H9 (cell line): Measurements from ENCODE around the gene UNC13C. TPM values are rescaled to one million over a fixed set of nuclear protein-coding genes. Genes with fewer than 3 reads are reported as not detected.

Experiments
- DNase-seq: peaks from one replicate; pipeline ENCODE4 v3.0.0-alpha.2; 2017
- H2AFZ ChIP-seq: one replicate; pipeline ENCODE4 v1.6.1; 2013; ENCODE audit warnings: mild to moderate bottlenecking, low read length, control low read depth, moderate library complexity
- H2AK5ac ChIP-seq: 2 replicates; pipeline ENCODE4 v1.6.1; 2013; ENCODE audit warnings: low read length, control low read depth, mixed read lengths; ENCODE audit not compliant: insufficient read length
- H2BK120ac ChIP-seq: one replicate; pipeline ENCODE4 v1.6.1; 2013; ENCODE audit warnings: low read depth, mild to moderate bottlenecking, low read length, control low read depth, inconsistent platforms; ENCODE audit not compliant: poor library complexity, severe bottlenecking
- H2BK12ac ChIP-seq: 2 replicates; pipeline ENCODE4 v1.6.1; 2013; ENCODE audit warnings: low read length, control low read depth, mixed read lengths, low read depth; ENCODE audit not compliant: insufficient read length
- H2BK15ac ChIP-seq: 2 replicates; pipeline ENCODE4 v1.6.1; 2013; ENCODE audit warnings: low read depth, low read length, control low read depth
- H2BK20ac ChIP-seq: one replicate; pipeline ENCODE4 v1.6.1; 2013; ENCODE audit warnings: low read depth, mild to moderate bottlenecking, low read length, control low read depth, inconsistent platforms; ENCODE audit not compliant: poor library complexity, severe bottlenecking
- H2BK5ac ChIP-seq: 2 replicates; pipeline ENCODE4 v1.6.1; 2013; ENCODE audit warnings: low read length, control low read depth, mixed read lengths; ENCODE audit not compliant: insufficient read length
- H3K14ac ChIP-seq: 2 replicates; pipeline ENCODE4 v1.6.1; 2013; ENCODE audit warnings: low read length, control low read depth; ENCODE audit not compliant: insufficient read depth
- H3K18ac ChIP-seq: 2 replicates; pipeline ENCODE4 v1.6.1; 2013; ENCODE audit warnings: low read depth, mild to moderate bottlenecking, mixed read lengths, low read length, control low read depth; ENCODE audit not compliant: insufficient read length
- H3K23ac ChIP-seq: 2 replicates; pipeline ENCODE4 v1.6.1; 2013; ENCODE audit warnings: low read length, control low read depth, mixed read lengths, low read depth; ENCODE audit not compliant: insufficient read length
- H3K23me2 ChIP-seq: 2 replicates; pipeline ENCODE4 v1.6.1; 2013; ENCODE audit warnings: low read depth, mild to moderate bottlenecking, mixed read lengths, low read length, control low read depth; ENCODE audit not compliant: insufficient read length, poor library complexity, severe bottlenecking
- H3K27ac ChIP-seq: 2 replicates; pipeline ENCODE4 v1.5.1; 2013; ENCODE audit warnings: low read length, control low read depth, mixed read lengths, low read depth; ENCODE audit not compliant: insufficient read length
- H3K27me3 ChIP-seq: 2 replicates; pipeline ENCODE4 v1.6.1; 2013; ENCODE audit warnings: low read length, control low read depth, inconsistent platforms; ENCODE audit not compliant: insufficient read depth
- H3K4ac ChIP-seq: 2 replicates; pipeline ENCODE4 v1.6.1; 2013; ENCODE audit warnings: low read depth, mild to moderate bottlenecking, control low read depth, inconsistent platforms, low read length, moderate library complexity
- H3K4me1 ChIP-seq: 2 replicates; pipeline ENCODE4 v1.6.1; 2013; ENCODE audit warnings: low read length, control low read depth, inconsistent platforms; ENCODE audit not compliant: insufficient read depth
- H3K4me2 ChIP-seq: 2 replicates; pipeline ENCODE4 v1.6.1; 2013; ENCODE audit warnings: low read length, control low read depth, mixed read lengths; ENCODE audit not compliant: insufficient read length, insufficient read depth
- H3K56ac ChIP-seq: 2 replicates; pipeline ENCODE4 v1.6.1; 2013; ENCODE audit warnings: low read depth, mild to moderate bottlenecking, mixed read lengths, low read length, control low read depth; ENCODE audit not compliant: insufficient read length
- H3K79me1 ChIP-seq: 2 replicates; pipeline ENCODE4 v1.6.1; 2013; ENCODE audit warnings: low read depth, mild to moderate bottlenecking, moderate library complexity, low read length, control low read depth, inconsistent platforms; ENCODE audit not compliant: insufficient read depth, poor library complexity, severe bottlenecking
- H3K79me2 ChIP-seq: 2 replicates; pipeline ENCODE4 v1.6.1; 2013; ENCODE audit warnings: low read length, control low read depth, inconsistent platforms; ENCODE audit not compliant: insufficient read depth
- H3K9ac ChIP-seq: 2 replicates; pipeline ENCODE4 v1.6.1; 2013; ENCODE audit warnings: low read length, control low read depth, mixed read lengths; ENCODE audit not compliant: insufficient read length; ENCODE audit errors: extremely low read depth
- H3K9me3 ChIP-seq: one replicate; pipeline ENCODE4 v1.6.1; 2013; ENCODE audit warnings: low read depth, low read length, inconsistent platforms; ENCODE audit not compliant: control insufficient read depth
- H3T11ph ChIP-seq: one replicate; pipeline ENCODE4 v1.6.1; 2013; ENCODE audit warnings: mild to moderate bottlenecking, low read length, control low read depth, inconsistent platforms
- H4K20me1 ChIP-seq: one replicate; pipeline ENCODE4 v1.6.1; 2013; ENCODE audit not compliant: control insufficient read depth, insufficient read length, insufficient read depth
- H4K5ac ChIP-seq: 2 replicates; pipeline ENCODE4 v1.6.1; 2013; ENCODE audit warnings: low read depth, mild to moderate bottlenecking, mixed read lengths, low read length, control low read depth; ENCODE audit not compliant: insufficient read length
- H4K8ac ChIP-seq: replicated peaks from 2 replicates; pipeline ENCODE4 v1.6.1; 2013; ENCODE audit warnings: low read length, control low read depth, mixed read lengths, low read depth; ENCODE audit not compliant: insufficient read length
- H4K91ac ChIP-seq: 2 replicates; pipeline ENCODE4 v1.6.1; 2013; ENCODE audit warnings: low read depth, mild to moderate bottlenecking, moderate library complexity, mixed read lengths, low read length, control low read depth; ENCODE audit not compliant: insufficient read length
- H3K27ac Mint-ChIP-seq, 3 experiments: 2 replicates in 2 of 3; 3 replicates in 1 of 3; pipeline ENCODE4 v1.8.0; 2020 to 2021; ENCODE audit warnings: mixed read lengths in 3 of 3, mild to moderate bottlenecking in 1 of 3, moderate library complexity in 1 of 3
- H3K27me3 Mint-ChIP-seq: 2 replicates; pipeline ENCODE4 v1.8.0; 2021; ENCODE audit warnings: low read depth, mild to moderate bottlenecking, moderate library complexity, mixed read lengths
- H3K36me3 Mint-ChIP-seq, 3 experiments: 2 replicates in 2 of 3; 3 replicates in 1 of 3; pipeline ENCODE4 v1.8.0; 2020 to 2021; ENCODE audit warnings: low read depth in 3 of 3, mixed read lengths in 3 of 3; ENCODE audit not compliant: insufficient read depth in 1 of 3
- H3K4me1 Mint-ChIP-seq, 2 experiments: 2 replicates each; pipeline ENCODE4 v1.8.0; 2020; ENCODE audit warnings: mixed read lengths in 2 of 2
- H3K4me3 Mint-ChIP-seq, 2 experiments: 2 replicates in 1 of 2; 3 replicates in 1 of 2; pipeline ENCODE4 v1.8.0; 2020 to 2021; ENCODE audit warnings: mild to moderate bottlenecking in 2 of 2, mixed read lengths in 2 of 2, moderate library complexity in 1 of 2
- H3K9me3 Mint-ChIP-seq, 2 experiments: 2 replicates in 1 of 2; 3 replicates in 1 of 2; pipeline ENCODE4 v1.8.0; 2020; ENCODE audit warnings: mild to moderate bottlenecking in 2 of 2, mixed read lengths in 2 of 2, moderate library complexity in 1 of 2
- WGBS: extraction: QIAGEN DNeasy Blood & Tissue Kit; methylation state at CpG from one replicate; pipeline ENCODE4 v1.1.7; 2013; ENCODE audit warnings: missing lambda C conversion rate, low lambda C conversion rate, mixed read lengths; ENCODE audit not compliant: insufficient read length; ENCODE audit errors: extremely low coverage; 5-methylcytosine and 5-hydroxymethylcytosine counted together
- total RNA-seq: library from RNA; stranded (reverse); gene quantifications from 2 replicates; pipeline ENCODE4 v1.2.1, GENCODE V29; 2021
- TF ChIP-seq, protein P1 (sequence below): fragments of 200-600 bp; sonication (generic); conservative IDR thresholded peaks from 3 replicates; pipeline ENCODE4 v1.8.0; 2021; ENCODE audit warnings: antibody characterized with exemption, mild to moderate bottlenecking

Gene UNC13C
- total RNA-seq, 1 experiment from 2014 or later: 0.02 TPM

DNA sequence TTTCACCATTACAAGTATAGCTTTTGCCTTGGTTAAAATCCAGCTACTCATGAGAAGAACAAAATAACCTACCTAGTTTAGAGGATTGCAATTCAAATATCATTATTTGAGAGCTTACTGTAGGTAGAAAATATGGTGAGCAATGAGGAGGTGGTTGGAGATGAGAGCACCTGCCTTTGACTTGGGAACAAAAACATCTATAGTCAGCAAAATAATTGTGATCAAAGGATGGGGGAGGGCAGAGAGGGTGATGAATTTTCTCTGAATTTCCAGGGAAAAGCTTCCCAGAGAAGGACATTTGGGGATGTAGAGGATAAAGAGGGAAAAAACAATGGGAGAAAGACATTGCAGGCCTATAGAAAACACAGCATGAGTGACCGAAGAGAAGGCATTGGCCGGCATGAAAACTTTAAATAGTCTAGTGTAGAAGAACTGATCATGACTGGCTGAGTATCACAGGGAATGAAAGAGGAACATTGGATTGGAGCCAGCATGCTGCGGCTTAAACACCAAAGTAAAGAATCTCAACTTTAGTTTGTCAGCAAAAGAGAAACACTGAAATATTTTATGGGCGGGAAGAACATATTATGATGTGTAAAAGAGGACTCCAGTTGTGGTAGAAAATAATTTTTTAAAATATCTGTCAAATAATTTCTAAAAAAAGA is 581.3 kb downstream of the UNC13C start:
- H3K27ac Mint-ChIP-seq: no peak overlapping the region

More for the DNA sequence above, 581.3 kb downstream of the UNC13C start:
- Histone ChIP-seq H3K23me2 (no peaks in the 10 kb centered on the region), H3K4me2 (no peak overlapping the region), H3K9me3 (no peaks in the 10 kb centered on the region), H4K8ac (no peak overlapping the region), H3K79me1 (no peaks in the 10 kb centered on the region), H3K9ac (no peak overlapping the region), H3K27me3 (no peaks in the 10 kb centered on the region), H2BK5ac (no peak overlapping the region), H2BK120ac (no peak overlapping the region), H2BK15ac (no peak overlapping the region), H4K5ac (no peak overlapping the region), H3K79me2 (no peaks in the 10 kb centered on the region), H2AK5ac (no peak overlapping the region), H4K91ac (no peak overlapping the region), H3K56ac (no peak overlapping the region), H3K4ac (no peak overlapping the region), H2BK12ac (no peak overlapping the region), H2BK20ac (no peak overlapping the region), H3K23ac (no peak overlapping the region), H4K20me1 (no peaks in the 10 kb centered on the region), H3K4me1 (no peaks in the 10 kb centered on the region), H3K14ac (no peak overlapping the region), H3T11ph (no peak overlapping the region), H3K18ac (no peak overlapping the region), H2AFZ (no peak overlapping the region), H3K27ac (no peak overlapping the region)
- Mint-ChIP-seq H3K4me1 (no peaks in the 10 kb centered on the region), H3K4me3 (no peak overlapping the region), H3K36me3 (no peaks in the 10 kb centered on the region; a peak in 2 of 7 replicates), H3K9me3 (no peaks in the 10 kb centered on the region; a peak in 2 of 5 replicates), H3K27me3 (no peaks in the 10 kb centered on the region; the same call in 1 of the 2 replicates)
- TF ChIP-seq, protein P1, sequence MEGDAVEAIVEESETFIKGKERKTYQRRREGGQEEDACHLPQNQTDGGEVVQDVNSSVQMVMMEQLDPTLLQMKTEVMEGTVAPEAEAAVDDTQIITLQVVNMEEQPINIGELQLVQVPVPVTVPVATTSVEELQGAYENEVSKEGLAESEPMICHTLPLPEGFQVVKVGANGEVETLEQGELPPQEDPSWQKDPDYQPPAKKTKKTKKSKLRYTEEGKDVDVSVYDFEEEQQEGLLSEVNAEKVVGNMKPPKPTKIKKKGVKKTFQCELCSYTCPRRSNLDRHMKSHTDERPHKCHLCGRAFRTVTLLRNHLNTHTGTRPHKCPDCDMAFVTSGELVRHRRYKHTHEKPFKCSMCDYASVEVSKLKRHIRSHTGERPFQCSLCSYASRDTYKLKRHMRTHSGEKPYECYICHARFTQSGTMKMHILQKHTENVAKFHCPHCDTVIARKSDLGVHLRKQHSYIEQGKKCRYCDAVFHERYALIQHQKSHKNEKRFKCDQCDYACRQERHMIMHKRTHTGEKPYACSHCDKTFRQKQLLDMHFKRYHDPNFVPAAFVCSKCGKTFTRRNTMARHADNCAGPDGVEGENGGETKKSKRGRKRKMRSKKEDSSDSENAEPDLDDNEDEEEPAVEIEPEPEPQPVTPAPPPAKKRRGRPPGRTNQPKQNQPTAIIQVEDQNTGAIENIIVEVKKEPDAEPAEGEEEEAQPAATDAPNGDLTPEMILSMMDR: no peak
- no peak for DNase-seq
- no CpG with 5 or more reads among the region's 4 CpGs for WGBS
